ENCODE results near the gene DIAPH3. TPM values are rescaled to one million over a fixed set of nuclear protein-coding genes. Genes with fewer than 3 reads are reported as not detected.

DIAPH3 gene
- total RNA-seq, 1 donor from 2014 or later, result 0.32 TPM

DNA sequence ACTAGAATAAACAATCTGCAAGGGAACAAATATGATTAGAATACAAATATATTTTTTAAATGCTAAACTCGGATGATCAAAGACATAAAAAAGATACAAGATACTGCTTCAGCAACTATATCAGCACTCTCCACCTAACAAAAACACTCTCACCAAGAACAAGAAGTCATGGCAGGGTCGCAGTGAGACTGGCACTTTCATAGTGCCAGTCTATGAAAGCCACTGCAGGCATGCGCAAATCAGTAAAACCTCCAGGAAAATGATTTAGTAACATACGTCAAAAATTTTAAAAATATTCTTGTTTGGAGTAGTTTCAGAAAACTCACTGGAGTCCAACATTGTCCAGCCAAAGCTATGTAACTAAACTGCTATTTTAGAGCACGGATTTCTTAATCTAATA, 295.9 kb downstream of the DIAPH3 start:
- Histone ChIP-seq H3K36me3 (no peaks in the 10 kb centered on the region), H3K4me3 (no peak overlapping the region), H3K27ac (peak overlapping the region in 1 of 2 donors; percentile 7), H3K27me3 (no peaks in the 10 kb centered on the region), H3K9me3 (no peaks in the 10 kb centered on the region), H3K4me1 (peaks cover 0 to 4% of the 10 kb centered on the region in 2 donors)
- intact Hi-C loops (cut with DNase I), result no loop called here
- TF ChIP-seq, protein P1, sequence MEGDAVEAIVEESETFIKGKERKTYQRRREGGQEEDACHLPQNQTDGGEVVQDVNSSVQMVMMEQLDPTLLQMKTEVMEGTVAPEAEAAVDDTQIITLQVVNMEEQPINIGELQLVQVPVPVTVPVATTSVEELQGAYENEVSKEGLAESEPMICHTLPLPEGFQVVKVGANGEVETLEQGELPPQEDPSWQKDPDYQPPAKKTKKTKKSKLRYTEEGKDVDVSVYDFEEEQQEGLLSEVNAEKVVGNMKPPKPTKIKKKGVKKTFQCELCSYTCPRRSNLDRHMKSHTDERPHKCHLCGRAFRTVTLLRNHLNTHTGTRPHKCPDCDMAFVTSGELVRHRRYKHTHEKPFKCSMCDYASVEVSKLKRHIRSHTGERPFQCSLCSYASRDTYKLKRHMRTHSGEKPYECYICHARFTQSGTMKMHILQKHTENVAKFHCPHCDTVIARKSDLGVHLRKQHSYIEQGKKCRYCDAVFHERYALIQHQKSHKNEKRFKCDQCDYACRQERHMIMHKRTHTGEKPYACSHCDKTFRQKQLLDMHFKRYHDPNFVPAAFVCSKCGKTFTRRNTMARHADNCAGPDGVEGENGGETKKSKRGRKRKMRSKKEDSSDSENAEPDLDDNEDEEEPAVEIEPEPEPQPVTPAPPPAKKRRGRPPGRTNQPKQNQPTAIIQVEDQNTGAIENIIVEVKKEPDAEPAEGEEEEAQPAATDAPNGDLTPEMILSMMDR (IDR thresholded peaks at IDR 0.05), result no peak
- no peak for DNase-seq (ENCODE audit: low spot score in 2 of 2)

DNA sequence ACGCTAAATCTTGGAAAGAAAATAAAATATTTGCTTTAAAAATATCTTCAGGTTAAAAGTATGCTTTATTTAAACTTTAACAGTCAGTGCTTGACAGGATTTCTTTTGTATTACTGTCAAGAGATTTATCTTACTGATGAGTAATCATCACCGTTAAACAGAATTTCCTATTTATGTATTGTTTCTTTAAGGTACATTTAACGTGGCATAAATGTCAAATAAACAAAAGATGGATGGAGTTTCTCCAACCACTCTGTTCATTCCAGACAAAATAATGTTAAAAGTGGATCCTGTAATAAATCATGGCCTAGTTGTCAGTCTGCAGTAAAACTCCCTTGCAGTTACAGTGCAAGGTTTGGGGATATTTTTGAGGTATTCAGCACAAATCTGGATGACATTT, 298.3 kb downstream of the DIAPH3 start:
- H3K27ac ChIP-seq, result no peak overlapping the region
- H3K4me1 ChIP-seq, result peaks cover 0 to 4% of the 10 kb centered on the region in 2 donors
- no peaks in the 10 kb centered on the region for H3K9me3 ChIP-seq
- no peaks in the 10 kb centered on the region for H3K36me3 ChIP-seq
- DNase-seq (ENCODE audit: low spot score in 2 of 2), result no peak
- TF ChIP-seq, protein P1 (IDR thresholded peaks at IDR 0.05), result no peak
- intact Hi-C loops (cut with DNase I), result no loop called here
- no peak overlapping the region for H3K4me3 ChIP-seq
- no peaks in the 10 kb centered on the region for H3K27me3 ChIP-seq

DNA sequence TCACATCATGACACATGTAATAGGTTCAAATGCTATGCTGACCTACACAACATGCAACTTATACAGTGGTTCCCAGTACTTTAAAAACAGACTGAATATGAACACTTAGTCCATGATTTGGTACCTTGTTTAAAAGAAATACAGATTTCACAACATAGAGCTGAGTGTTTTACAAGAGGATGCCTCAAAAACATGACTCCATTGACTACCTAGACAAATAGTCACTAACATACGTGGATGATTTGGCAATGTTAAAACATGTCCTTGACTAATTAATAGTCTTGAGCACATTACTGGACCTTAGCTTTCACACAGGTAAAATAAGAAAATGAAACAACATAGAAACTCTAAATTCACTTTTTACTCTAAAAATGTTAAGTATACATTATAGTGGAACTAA, 300.1 kb downstream of the DIAPH3 start:
- DNase-seq (ENCODE audit: low spot score in 2 of 2), result no peak
- intact Hi-C loops (cut with DNase I), result no loop called here
- TF ChIP-seq, protein P1 (IDR thresholded peaks at IDR 0.05), result no peak
- Histone ChIP-seq H3K27ac (no peak overlapping the region), H3K36me3 (no peaks in the 10 kb centered on the region), H3K4me1 (peaks cover 0 to 4% of the 10 kb centered on the region in 2 donors), H3K27me3 (no peaks in the 10 kb centered on the region), H3K9me3 (no peaks in the 10 kb centered on the region), H3K4me3 (no peak overlapping the region)

DNA sequence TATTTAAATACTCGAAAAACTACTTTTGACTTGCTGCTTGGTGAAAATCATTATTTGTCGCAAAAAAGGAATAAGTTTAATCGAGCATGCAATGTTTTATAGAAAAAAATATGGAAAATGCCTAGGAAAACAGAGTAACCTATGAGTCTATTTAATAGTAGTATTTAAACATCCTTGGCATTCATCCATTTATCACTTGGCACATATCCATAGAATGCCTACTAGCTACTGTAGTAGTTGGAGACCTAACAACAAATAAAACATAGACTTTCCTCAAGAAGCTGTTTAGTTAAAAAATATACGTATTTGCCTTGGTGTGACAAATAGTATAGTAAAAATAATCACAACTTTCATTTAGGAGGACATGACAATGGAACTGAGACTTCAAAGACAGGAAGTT, 302.1 kb downstream of the DIAPH3 start:
- intact Hi-C loops (cut with DNase I), result no loop called here
- H3K36me3 ChIP-seq, result no peaks in the 10 kb centered on the region
- no peak overlapping the region for H3K4me3 ChIP-seq
- no peak for DNase-seq (ENCODE audit: low spot score in 2 of 2)
- H3K4me1 ChIP-seq, result no peaks in the 10 kb centered on the region
- H3K27ac ChIP-seq, result no peak overlapping the region
- H3K9me3 ChIP-seq, result no peaks in the 10 kb centered on the region
- TF ChIP-seq, protein P1 (IDR thresholded peaks at IDR 0.05), result no peak
- H3K27me3 ChIP-seq, result no peaks in the 10 kb centered on the region

DNA sequence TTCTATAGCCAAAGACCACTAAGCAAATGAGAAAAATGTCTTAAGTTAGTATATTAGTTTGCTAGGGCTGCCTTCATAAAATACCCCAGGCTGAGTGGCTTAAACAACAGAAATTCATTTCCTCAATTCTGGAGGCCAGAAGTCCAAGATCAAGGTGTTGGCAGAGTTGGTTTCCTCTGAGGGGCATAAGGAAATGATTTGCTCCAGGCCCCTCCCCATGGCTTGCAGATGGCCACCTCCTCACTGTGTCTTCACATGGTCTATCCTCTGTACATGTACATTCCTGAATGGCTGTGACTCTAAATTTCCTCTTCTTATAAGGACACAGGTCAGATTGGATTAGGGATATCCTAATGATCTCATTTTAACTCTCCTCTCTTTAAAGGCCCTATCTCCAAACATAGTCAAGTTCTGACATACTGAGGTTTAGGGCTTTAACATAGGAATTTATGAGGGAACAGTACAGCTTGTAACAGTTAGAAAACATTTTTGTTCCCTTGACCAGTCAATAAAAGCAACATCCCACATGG, 307.4 kb downstream of the DIAPH3 start:
- intact Hi-C loops (cut with DNase I), result no loop called here
- no peak overlapping the region for H3K4me3 ChIP-seq
- no peaks in the 10 kb centered on the region for H3K4me1 ChIP-seq
- TF ChIP-seq, protein P1 (IDR thresholded peaks at IDR 0.05), result no peak
- no peak for DNase-seq (ENCODE audit: low spot score in 2 of 2)
- H3K36me3 ChIP-seq, result no peaks in the 10 kb centered on the region
- no peaks in the 10 kb centered on the region for H3K9me3 ChIP-seq
- no peaks in the 10 kb centered on the region for H3K27me3 ChIP-seq
- H3K27ac ChIP-seq, result no peak overlapping the region
